Measurements from ENCODE around the gene GM2A.

Gene GM2A

DNA sequence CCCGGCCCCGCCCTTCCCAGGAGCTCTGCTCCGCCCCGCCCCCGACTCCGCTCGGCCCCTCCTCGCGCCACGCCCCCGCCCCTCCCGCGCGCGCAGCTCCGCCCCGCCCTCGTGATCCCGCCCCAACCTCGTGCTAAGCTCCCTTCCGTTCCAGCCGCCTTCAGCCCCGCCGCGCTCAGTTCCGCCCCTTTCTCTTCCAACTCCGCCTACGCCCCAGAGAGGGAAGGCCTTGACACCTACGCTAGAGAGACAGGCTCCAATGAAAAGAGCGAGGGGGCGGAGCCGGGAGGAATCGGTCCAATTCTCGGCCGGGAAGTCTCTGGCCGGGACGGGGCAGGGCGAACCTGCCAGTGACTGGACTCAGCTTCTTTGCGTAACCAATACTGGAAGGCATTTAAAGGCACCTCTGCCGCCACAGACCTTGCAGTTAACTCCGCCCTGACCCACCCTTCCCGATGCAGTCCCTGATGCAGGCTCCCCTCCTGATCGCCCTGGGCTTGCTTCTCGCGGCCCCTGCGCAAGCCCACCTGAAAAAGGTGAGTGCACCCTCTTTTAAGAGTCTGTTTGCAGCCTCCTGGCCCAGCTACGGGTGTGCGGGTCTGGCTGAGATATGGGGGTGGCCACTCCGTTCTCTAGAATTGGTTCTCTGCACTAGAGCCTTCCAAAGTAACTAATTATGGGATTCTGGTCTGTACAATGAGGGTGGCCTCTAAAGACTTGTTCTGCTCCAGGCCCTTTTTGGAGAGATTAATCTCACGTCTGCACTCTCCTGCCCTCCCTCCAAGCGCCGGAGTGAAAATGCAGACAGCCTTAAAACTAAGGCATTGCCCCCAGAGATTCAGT, at the start of gene GM2A:
GM2A (plus strand) TSS at position 424 of the 843 bp plus-strand sequence; CDS start at position 456, 32 bp downstream.
- peak; percentile 87 for ATAC-seq
- Mint-ChIP-seq H3K4me3 (peak within 1 kb of the TSS; percentile 87), H3K4me1 (peaks cover 66% of the 10 kb centered on the region), H3K9me3 (no peaks in the 10 kb centered on the region), H3K27ac (peak within 1 kb of the TSS; percentile 90), H3K36me3 (ENCODE audit: low read depth) (no peaks in the 10 kb centered on the region), H3K27me3 (no peaks in the 10 kb centered on the region)
- peak; percentile 98 for DNase-seq

DNA sequence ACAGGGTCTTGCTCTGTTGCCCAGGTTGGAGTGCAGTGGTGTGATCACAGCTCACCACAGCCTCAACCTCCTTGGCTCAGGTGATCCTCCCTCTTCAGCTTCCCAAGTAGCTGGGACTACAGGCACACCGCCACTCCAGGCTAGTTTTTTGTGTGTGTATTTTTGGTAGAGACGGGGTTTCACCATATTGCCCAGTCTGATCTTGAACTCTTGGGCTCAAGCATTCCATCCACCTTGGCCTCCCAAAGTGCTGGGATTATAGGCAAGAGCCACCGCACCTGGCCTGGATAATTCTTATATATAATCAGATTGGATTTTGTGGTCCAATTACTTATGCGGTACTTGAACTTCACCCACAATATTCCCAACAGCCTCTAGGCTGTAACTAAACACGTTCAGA, 48.9 kb upstream of the GM2A start:
- no peaks in the 10 kb centered on the region for H3K27me3 Mint-ChIP-seq
- no peak overlapping the region for H3K27ac Mint-ChIP-seq
- H3K36me3 Mint-ChIP-seq (ENCODE audit: low read depth): peaks cover 13% of the 10 kb centered on the region
- ATAC-seq (no peak), DNase-seq (no peak)
- no peaks in the 10 kb centered on the region for H3K9me3 Mint-ChIP-seq
- peaks cover 61% of the 10 kb centered on the region for H3K4me1 Mint-ChIP-seq
- H3K4me3 Mint-ChIP-seq: no peak overlapping the region

DNA sequence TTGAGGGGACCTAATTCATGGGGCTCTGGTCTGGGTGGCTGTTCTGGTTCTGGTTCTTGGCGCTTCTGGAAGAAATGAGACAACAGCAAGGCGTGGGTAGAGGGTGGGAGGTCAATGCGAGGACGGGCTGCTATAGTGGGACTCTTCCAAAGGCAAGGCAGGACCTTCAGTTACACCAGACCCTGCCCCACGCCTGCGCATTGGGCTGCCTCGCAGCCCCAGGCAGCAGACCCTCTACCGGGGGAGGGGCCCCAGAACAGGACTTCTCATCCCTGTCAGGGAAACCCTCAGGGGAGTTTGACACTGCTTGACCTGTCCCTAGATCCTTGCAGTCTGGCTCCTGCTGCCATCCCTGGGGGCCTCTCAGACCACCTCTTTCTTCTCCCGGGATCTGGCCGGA, 47.6 kb upstream of the GM2A start:
- H3K27ac Mint-ChIP-seq: peak overlapping the region; percentile 72
- DNase-seq (no peak), ATAC-seq (no peak)
- H3K36me3 Mint-ChIP-seq (ENCODE audit: low read depth): peaks cover 13% of the 10 kb centered on the region
- peaks cover 73% of the 10 kb centered on the region for H3K4me1 Mint-ChIP-seq
- no peaks in the 10 kb centered on the region for H3K9me3 Mint-ChIP-seq
- no peaks in the 10 kb centered on the region for H3K27me3 Mint-ChIP-seq
- no peak overlapping the region for H3K4me3 Mint-ChIP-seq

DNA sequence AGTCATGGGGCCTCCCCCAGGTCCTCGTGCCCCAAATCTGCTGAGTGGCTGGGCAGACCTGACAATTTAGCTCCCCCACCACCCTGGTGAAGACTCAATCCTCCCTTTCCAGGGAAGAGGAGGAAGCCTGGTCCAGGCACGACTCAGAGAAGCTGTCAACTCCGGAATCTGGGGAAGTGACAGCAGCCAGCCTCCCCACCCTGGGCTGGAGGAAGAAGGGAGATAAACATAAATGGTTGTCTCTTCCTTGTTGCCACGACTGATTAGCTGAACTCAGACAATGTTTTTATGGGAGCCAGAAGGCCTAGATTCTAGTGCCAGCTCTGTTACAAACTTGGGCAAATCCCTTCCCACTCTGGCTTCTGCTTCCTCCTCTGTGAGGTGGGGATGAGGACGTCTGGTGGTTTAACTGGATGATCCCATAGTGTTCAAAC, 44.5 kb upstream of the GM2A start:
- no peaks in the 10 kb centered on the region for H3K27me3 Mint-ChIP-seq
- no peak for ATAC-seq
- peaks cover 7% of the 10 kb centered on the region for H3K36me3 Mint-ChIP-seq (ENCODE audit: low read depth)
- no peak for DNase-seq
- peaks cover 76% of the 10 kb centered on the region for H3K4me1 Mint-ChIP-seq
- H3K27ac Mint-ChIP-seq: peak overlapping the region; percentile 86
- H3K9me3 Mint-ChIP-seq: no peaks in the 10 kb centered on the region
- H3K4me3 Mint-ChIP-seq: peak overlapping the region; percentile 1

DNA sequence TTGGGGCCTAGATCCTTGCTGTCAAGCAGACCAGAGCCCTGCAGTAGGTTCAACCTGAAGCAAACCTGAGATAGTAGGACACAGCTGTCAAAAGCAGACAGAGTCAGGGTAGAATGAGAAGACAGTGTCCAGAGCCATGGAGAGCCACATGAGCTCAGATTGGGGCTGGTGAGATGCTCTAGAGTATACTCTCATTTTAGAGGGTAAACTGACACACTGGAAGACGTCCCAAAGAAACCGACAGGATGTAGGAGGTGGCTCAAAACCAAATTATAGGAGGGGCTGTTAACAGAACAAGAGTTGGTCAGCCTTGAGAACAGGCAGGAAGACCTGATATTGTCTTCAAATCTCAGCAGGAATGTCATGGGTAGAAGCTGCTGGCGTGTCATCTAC, 40.6 kb upstream of the GM2A start:
- peaks cover 30% of the 10 kb centered on the region for H3K36me3 Mint-ChIP-seq (ENCODE audit: low read depth)
- peak overlapping the region; percentile 88 for H3K4me3 Mint-ChIP-seq
- peaks cover 88% of the 10 kb centered on the region for H3K4me1 Mint-ChIP-seq
- no peak for DNase-seq
- H3K27me3 Mint-ChIP-seq: no peaks in the 10 kb centered on the region
- H3K9me3 Mint-ChIP-seq: no peaks in the 10 kb centered on the region
- peak overlapping the region; percentile 91 for H3K27ac Mint-ChIP-seq
- peak; percentile 16 for ATAC-seq

DNA sequence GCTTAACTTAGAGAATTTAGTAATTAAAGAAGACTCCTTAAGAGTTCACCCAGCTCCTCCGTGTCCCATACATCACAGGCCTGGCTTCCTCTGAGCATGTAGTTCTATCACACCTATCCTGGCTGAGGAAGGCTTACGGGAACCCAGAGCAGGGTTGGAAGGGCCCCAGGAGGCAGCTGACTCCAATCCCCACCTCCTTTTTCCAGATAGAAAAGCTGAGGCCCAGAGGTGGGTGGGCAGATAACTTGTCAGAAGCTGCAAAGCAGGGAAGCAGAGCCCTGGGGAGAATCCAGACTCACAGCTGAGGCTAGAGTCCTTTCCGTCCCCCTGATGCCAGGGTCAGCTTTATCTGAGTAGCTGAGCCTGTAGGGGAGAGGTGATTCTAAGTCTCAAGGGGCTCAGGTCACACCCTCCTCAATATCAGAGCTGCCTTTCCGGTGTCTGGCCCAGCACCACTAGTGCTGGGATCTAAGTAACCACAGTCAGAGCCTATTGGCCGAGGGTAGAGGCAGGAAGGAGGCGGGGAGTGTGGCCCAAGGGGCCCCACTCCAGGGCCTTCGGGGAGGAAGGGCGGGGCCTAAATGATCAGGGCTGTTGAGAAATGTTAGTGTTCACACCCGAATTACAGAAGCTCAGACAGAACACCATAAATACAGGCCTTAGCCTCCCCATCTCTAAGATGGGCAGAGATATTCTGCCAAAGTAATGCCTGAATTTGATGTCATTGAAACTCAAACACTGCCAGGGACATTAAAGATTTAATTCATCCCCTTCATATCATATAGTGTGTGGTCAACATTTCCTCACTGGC, 39.0 kb upstream of the GM2A start:
- DNase-seq (peak; percentile 86), ATAC-seq (peak; percentile 87)
- H3K9me3 Mint-ChIP-seq: no peaks in the 10 kb centered on the region
- peaks cover 88% of the 10 kb centered on the region for H3K4me1 Mint-ChIP-seq
- H3K4me3 Mint-ChIP-seq: peak overlapping the region; percentile 88
- H3K36me3 Mint-ChIP-seq (ENCODE audit: low read depth): peaks cover 38% of the 10 kb centered on the region
- H3K27me3 Mint-ChIP-seq: no peaks in the 10 kb centered on the region
- peak overlapping the region; percentile 91 for H3K27ac Mint-ChIP-seq

DNA sequence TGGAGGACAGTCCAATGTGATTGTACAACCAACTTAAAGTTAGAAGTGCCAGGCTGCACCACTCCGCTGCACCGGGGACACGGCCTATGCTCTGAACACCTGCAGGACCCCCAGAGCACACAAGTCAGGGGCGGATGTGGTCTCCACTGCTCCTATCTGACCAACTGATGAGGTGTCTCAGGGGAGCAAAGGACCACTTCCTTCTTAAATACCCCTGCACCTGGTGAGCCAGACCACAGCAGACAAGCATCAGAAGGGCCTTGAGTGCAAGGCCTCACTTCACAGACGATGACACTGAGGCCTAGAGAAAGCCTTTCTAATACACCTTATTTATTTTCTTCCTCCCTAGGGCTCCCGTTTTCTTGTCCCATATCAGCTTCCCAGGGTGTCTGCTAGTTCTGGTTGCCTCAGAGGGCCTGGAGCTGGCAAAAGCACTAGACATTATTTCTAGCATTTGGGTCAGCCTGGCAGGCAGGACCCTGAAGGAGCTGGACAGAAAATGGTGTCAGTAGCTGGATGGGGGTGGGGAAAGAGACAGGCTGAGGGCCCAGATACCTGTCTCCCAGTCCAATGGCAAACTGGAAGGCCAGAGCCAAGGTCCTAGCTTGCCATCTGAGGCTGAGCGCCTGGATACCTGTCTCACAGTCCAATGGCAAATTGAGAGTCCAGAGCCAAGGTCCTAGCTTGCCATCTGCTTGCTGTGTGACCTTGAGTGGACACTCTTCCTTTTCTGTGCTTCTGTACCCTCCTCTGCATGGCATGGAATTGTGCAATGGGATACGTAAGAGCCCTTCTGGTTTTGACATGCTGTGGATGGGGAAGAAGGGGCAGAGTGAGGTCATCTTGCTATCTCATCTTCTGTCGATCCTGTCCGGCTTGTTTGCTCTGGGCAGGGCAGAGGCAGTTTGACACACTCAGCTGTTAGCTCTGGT, 38.1 kb upstream of the GM2A start:
- H3K4me1 Mint-ChIP-seq: peaks cover 86% of the 10 kb centered on the region
- no peaks in the 10 kb centered on the region for H3K9me3 Mint-ChIP-seq
- H3K27me3 Mint-ChIP-seq: no peaks in the 10 kb centered on the region
- peak; percentile 52 for DNase-seq
- peak overlapping the region; percentile 91 for H3K27ac Mint-ChIP-seq
- ATAC-seq: peak; percentile 8
- H3K36me3 Mint-ChIP-seq (ENCODE audit: low read depth): peaks cover 40% of the 10 kb centered on the region
- peak overlapping the region; percentile 88 for H3K4me3 Mint-ChIP-seq

DNA sequence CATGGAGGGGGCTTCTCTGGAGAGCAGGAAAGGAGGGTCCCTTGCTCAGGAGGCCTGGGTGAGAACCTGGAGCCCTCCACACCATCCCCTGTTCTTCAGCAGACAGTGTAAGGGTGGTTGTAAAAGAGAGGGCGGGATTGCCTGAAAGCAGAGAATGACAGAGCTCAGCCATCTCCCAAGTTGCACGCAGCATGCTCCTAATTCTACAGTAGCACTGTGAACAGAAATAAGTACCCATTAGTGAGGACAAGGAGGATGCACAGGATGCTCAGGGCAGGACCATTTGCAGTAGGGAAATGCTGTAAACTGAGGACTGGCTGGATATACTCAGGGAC, 37.5 kb upstream of the GM2A start:
- H3K36me3 Mint-ChIP-seq (ENCODE audit: low read depth): peaks cover 44% of the 10 kb centered on the region
- H3K9me3 Mint-ChIP-seq: no peaks in the 10 kb centered on the region
- H3K27ac Mint-ChIP-seq: peak overlapping the region; percentile 91
- H3K4me1 Mint-ChIP-seq: peaks cover 88% of the 10 kb centered on the region
- DNase-seq (no peak), ATAC-seq (no peak)
- peak overlapping the region; percentile 88 for H3K4me3 Mint-ChIP-seq
- H3K27me3 Mint-ChIP-seq: no peaks in the 10 kb centered on the region

DNA sequence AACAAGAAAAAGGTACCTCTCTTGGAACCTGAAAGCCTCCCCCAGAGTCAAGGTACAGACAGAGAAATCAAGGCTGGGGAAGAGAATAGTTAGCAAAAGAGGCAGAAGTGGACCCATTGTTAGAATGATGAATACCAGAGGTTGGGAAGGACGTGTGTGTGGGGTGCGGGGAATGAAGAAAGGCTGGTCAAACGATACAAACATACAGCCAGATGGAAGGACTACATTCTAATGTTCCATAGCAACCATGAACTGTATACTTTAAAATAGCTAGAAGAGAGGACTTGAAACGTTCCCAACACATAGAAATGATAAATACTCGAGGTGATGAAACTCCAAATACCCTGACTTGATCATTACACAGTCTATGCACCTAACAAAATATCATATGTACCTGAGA, 36.2 kb upstream of the GM2A start:
- no peaks in the 10 kb centered on the region for H3K9me3 Mint-ChIP-seq
- H3K4me3 Mint-ChIP-seq: no peak overlapping the region
- peaks cover 48% of the 10 kb centered on the region for H3K36me3 Mint-ChIP-seq (ENCODE audit: low read depth)
- no peaks in the 10 kb centered on the region for H3K27me3 Mint-ChIP-seq
- peaks cover 87% of the 10 kb centered on the region for H3K4me1 Mint-ChIP-seq
- no peak for DNase-seq
- peak overlapping the region; percentile 30 for H3K27ac Mint-ChIP-seq
- ATAC-seq: no peak

DNA sequence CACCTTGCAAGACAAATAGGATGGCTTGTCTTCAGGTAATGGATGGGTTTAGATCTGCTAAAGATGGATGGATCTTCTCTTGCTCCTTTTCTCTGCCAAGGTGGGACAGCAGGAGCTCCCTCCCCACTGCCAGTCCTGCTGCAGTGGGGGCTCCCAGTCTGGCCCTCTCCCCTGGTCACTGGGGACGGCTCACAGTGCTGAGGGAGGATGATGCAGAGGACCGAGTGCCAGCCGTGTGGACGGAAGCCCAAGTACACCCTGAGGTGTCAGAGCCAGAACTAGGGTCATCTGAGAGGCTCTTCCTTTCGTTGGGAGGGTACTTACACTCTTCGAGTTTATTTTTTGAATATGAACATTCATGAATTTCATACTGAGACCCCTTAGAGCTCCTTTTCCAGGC, 34.8 kb upstream of the GM2A start:
- DNase-seq (no peak), ATAC-seq (no peak)
- Mint-ChIP-seq H3K27me3 (no peaks in the 10 kb centered on the region), H3K4me3 (no peak overlapping the region), H3K4me1 (peaks cover 91% of the 10 kb centered on the region), H3K27ac (peak overlapping the region; percentile 70), H3K9me3 (no peaks in the 10 kb centered on the region), H3K36me3 (ENCODE audit: low read depth) (peaks cover 42% of the 10 kb centered on the region)

DNA sequence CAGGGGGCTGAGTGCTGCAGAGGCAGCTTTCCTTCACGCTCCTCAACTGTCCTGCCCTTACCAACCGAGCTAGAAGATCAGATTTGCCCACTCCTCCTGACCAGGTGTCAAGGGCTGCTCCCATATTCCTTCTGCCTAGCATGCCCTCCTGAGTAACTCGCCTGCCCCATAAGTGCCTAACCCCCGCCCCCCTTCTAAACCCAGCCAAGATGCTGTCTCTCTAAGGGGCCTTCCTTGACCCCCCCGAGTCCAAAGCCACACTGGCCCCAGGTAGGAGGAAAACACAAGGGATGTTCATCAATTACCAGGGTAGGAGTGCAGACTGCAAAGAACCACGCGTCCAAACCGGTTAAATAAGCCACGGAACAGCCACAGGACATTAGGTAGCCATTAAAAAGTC, 33.8 kb upstream of the GM2A start:
- H3K4me3 Mint-ChIP-seq: no peak overlapping the region
- peaks cover 39% of the 10 kb centered on the region for H3K36me3 Mint-ChIP-seq (ENCODE audit: low read depth)
- H3K9me3 Mint-ChIP-seq: no peaks in the 10 kb centered on the region
- no peak for DNase-seq
- ATAC-seq: no peak
- H3K27ac Mint-ChIP-seq: peak overlapping the region; percentile 70
- no peaks in the 10 kb centered on the region for H3K27me3 Mint-ChIP-seq
- peaks cover 86% of the 10 kb centered on the region for H3K4me1 Mint-ChIP-seq

DNA sequence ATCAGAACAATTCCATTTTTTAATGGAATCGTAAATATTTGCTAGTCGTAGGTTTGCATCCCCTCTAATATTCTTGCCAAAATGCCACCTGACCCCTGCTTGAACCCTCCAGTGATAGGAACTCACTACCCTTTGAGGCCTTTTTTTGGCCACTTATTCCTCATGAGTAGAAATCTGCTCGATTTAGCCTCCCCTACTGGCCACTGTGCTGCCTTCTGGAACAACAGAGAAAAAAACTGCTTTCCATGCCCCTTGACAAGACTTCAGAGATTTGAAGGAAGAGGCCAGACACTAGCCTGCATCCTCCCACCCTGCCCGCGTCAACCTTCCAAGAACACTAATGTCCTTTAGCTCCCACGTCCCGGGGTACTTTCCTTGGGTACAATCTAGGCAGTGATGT, 33.2 kb upstream of the GM2A start:
- Mint-ChIP-seq H3K4me3 (no peak overlapping the region), H3K27me3 (no peaks in the 10 kb centered on the region), H3K27ac (peak overlapping the region; percentile 80), H3K9me3 (no peaks in the 10 kb centered on the region), H3K4me1 (peaks cover 86% of the 10 kb centered on the region), H3K36me3 (ENCODE audit: low read depth) (peaks cover 32% of the 10 kb centered on the region)
- ATAC-seq: no peak
- DNase-seq: no peak

DNA sequence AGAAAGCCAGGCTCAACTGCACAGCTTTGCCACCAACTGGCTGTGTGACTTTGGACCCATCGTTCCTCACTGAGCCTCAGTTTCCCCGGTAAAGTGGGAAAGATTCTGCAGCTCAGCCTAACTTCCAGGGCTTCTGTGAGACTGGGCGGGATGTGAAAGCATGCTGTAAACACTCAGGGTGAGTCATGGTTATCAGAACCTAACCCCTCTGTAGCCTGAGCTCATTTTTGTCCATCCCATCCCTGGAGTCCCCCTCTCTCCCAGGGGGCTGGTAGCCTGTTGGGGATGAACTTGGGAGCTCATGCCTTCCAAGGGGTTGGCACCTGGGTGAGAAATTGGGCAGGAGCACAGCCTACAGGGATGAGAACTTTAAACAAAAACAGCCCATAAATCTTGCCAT, 31.4 kb upstream of the GM2A start:
- no peak for DNase-seq
- peak overlapping the region; percentile 84 for H3K4me3 Mint-ChIP-seq
- peaks cover 24% of the 10 kb centered on the region for H3K36me3 Mint-ChIP-seq (ENCODE audit: low read depth)
- H3K27ac Mint-ChIP-seq: peak overlapping the region; percentile 84
- H3K4me1 Mint-ChIP-seq: peaks cover 76% of the 10 kb centered on the region
- ATAC-seq: peak; percentile 38
- no peaks in the 10 kb centered on the region for H3K27me3 Mint-ChIP-seq
- H3K9me3 Mint-ChIP-seq: no peaks in the 10 kb centered on the region

DNA sequence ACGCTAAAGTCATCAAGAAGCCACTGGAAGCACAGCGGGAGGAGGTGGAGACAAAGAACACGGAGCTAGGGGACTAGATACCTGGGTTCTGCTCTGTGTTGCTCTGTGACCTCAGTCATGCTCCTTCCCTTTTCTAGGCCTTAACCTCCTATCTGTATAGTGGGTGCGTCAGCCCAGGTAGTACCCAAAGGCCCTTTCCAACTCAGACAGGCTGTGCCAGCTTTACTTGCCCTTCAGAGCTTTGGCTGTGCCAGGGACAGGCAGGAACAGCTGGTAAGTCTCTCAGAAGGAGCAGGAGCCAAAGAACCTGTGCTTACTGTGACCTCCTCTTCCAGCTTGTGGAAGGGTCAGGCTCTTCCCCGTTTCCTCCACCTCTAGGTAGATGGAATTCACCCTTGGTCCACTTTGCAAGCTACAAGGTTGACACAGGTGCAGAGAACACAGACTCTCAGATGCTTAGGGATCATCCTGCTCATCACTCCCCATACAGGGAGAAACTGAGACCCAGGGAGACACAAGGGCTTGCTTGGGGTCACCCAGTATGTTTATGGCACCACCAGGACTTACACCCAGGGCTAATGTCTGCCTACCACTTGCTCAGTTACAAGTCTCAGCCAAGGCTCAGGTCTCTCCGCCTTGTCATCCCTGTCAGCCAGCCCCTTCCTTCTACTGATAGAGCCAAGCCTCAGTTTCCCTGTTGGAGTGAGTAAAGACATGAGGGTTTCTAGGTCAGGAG, 30.8 kb upstream of the GM2A start:
- Mint-ChIP-seq H3K9me3 (no peaks in the 10 kb centered on the region), H3K27me3 (no peaks in the 10 kb centered on the region), H3K27ac (peak overlapping the region; percentile 84), H3K4me3 (peak overlapping the region; percentile 84), H3K36me3 (ENCODE audit: low read depth) (peaks cover 20% of the 10 kb centered on the region), H3K4me1 (peaks cover 71% of the 10 kb centered on the region)
- DNase-seq (no peak), ATAC-seq (no peak)

Data from activated naive CD8-positive, alpha-beta T cell treated with anti-CD3 and anti-CD28 coated beads, Interleukin-2, amount 50 U/mL, for 24 hours (primary cell).